GM19452 (cell line): ENCODE measurements around the gene RLF.
A peak's percentile ranks its signal among the peaks of the same experiment; 100 is the strongest.
"Not testable (repeated sequence)": the region's sequence is repeated elsewhere in the genome, so short reads cannot be mapped to it uniquely, and the experiment has no call there.

Experiments
- ATAC-seq: cut with Tn5 transposase; IDR thresholded peaks from one replicate; pipeline ENCODE4 v1.9.1; 2021; ENCODE audit not compliant: unreplicated experiment

RLF gene

GRCh38 chr1:40171036-40171435, 9.8 kb downstream of the RLF start:
- no peak for ATAC-seq

- ATAC-seq = no peak
Observed at GRCh38 chr1:40174788-40175187, 13.6 kb downstream of the RLF start.

GRCh38 chr1:40176989-40177388, 15.8 kb downstream of the RLF start:
- ATAC-seq = not testable (repeated sequence)

- ATAC-seq = no peak
Observed at GRCh38 chr1:40178200-40178599, 17.0 kb downstream of the RLF start.

GRCh38 chr1:40179496-40180089, 18.4 kb downstream of the RLF start:
- ATAC-seq = no peak

GRCh38 chr1:40183055-40183710, 22.0 kb downstream of the RLF start:
- ATAC-seq = no peak

- no peak for ATAC-seq
Observed at GRCh38 chr1:40184193-40184592, 23.0 kb downstream of the RLF start.

- ATAC-seq = peak; percentile 98
Observed at GRCh38 chr1:40185951-40186864, 25.0 kb downstream of the RLF start.

GRCh38 chr1:40187399-40187798, 26.2 kb downstream of the RLF start:
- no peak for ATAC-seq

- ATAC-seq = not testable (repeated sequence)
Observed at GRCh38 chr1:40194639-40195038, 33.5 kb downstream of the RLF start.

GRCh38 chr1:40197656-40198055, 36.5 kb downstream of the RLF start:
- ATAC-seq = no peak

GRCh38 chr1:40199126-40199525, 37.9 kb downstream of the RLF start:
- ATAC-seq = no peak

- ATAC-seq = no peak
Observed at GRCh38 chr1:40204856-40205255, 43.7 kb downstream of the RLF start.

GRCh38 chr1:40210511-40211204, 49.5 kb downstream of the RLF start:
- no peak for ATAC-seq

GRCh38 chr1:40218333-40218732, 57.1 kb downstream of the RLF start:
- ATAC-seq = no peak

- not testable (repeated sequence) for ATAC-seq
Observed at GRCh38 chr1:40221471-40221905, 60.3 kb downstream of the RLF start.

- ATAC-seq = no peak
Observed at GRCh38 chr1:40221977-40222772, 61.0 kb downstream of the RLF start.

GRCh38 chr1:40224040-40224439, 62.9 kb downstream of the RLF start:
- ATAC-seq = no peak

GRCh38 chr1:40226192-40226591, 65.0 kb downstream of the RLF start:
- ATAC-seq = no peak

- ATAC-seq = peak; percentile 98
Observed at GRCh38 chr1:40232444-40232843, 71.3 kb downstream of the RLF start.
